GM23248 (cell line): Measurements from ENCODE around the gene LSR.

Experiments
- EZH2 ChIP-seq: fragments of 200-600 bp; sonication (generic); IDR thresholded peaks from 2 replicates; pipeline ENCODE4 v1.6.1; 2018; ENCODE audit warnings: antibody characterized with exemption, mild to moderate bottlenecking; ENCODE audit not compliant: insufficient read depth, poor library complexity, severe bottlenecking
- EZH2phosphoT487 ChIP-seq: fragments of 200-600 bp; sonication (generic); IDR thresholded peaks from 2 replicates; pipeline ENCODE4 v1.6.1; 2018; ENCODE audit warnings: antibody characterized with exemption, moderate library complexity, mild to moderate bottlenecking, low read depth; ENCODE audit not compliant: insufficient read depth

DNA sequence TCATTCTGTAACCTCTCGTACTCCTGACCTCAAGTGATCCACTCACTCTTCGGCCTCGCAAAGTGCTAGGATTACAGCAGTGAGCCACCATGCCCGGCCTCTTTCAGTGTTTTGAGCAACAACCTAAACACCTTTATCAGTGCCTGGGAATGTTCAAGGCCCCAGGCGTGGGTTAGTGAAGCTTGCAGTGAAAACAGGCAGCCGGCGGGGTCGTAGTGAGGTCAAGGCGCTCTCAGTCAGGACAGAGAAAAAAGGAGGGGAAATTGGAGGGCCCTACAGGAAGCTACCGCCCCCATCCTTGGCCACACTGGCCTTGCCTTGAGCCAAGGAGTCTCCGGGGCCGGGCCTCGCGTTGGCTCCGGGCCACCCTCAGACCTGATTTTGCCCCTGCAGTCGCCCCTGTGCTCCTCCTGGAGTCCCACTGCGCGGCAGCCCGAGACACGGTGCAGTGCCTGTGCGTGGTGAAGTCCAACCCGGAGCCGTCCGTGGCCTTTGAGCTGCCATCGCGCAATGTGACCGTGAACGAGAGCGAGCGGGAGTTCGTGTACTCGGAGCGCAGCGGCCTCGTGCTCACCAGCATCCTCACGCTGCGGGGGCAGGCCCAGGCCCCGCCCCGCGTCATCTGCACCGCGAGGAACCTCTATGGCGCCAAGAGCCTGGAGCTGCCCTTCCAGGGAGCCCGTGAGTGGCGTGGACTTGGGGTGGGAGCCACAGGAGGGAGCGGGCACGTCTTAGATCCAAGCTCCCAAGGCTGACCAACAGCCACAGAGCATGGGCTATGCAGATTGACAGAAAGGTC lies 60.9 kb downstream of the LSR start:
- TF ChIP-seq EZH2 (no peak), EZH2phosphoT487 (no peak)
